ENCODE data around the gene CACNA2D3. TPM values are rescaled to one million over a fixed set of nuclear protein-coding genes. Genes with fewer than 3 reads are reported as not detected.

CACNA2D3 gene
- total RNA-seq, 2 donors from 2014 or later = 0.97 TPM; not detected in 1

DNA sequence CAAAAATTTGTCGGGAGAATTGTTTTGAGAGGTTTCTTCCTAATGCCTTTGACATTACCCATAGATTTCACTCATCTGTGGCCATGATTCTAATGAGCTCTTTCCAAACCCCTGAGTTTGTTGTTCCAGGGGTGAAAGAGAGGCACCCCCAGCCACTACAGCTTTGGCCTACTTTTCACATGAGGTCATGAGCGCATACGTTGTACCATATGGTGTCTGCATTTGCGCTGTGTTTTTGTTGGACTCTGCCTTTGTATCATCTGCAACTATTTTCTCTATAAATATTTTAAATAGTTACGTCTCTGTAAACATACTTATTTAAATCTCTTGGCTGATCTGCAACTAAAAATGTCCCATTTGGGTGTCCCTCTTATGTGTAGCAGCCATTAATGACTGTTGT, 697.6 kb downstream of the CACNA2D3 start:
- Histone ChIP-seq H3K36me3 (ENCODE audit: control insufficient read depth, insufficient read depth, low read length) (no peaks in the 10 kb centered on the region), H3K9me3 (ENCODE audit: control insufficient read depth, low read length) (no peaks in the 10 kb centered on the region), H3K4me3 (ENCODE audit: low read length) (no peak overlapping the region), H3K9ac (ENCODE audit: extremely low read depth, low read length, poor library complexity, severe bottlenecking) (no peak overlapping the region), H3K27ac (ENCODE audit: low read depth, low read length) (no peak overlapping the region), H3K27me3 (ENCODE audit: control insufficient read depth, insufficient read depth, low read length, poor library complexity, severe bottlenecking) (peaks cover 20% of the 10 kb centered on the region), H3K4me1 (ENCODE audit: control insufficient read depth, insufficient read depth, low read length) (peaks cover 5% of the 10 kb centered on the region)
- H3K36me3 Mint-ChIP-seq (ENCODE audit: low read depth) = no peaks in the 10 kb centered on the region
- H3K9me3 Mint-ChIP-seq = no peaks in the 10 kb centered on the region
- TF ChIP-seq CTCF (conservative IDR thresholded peaks at IDR 0.05) = no peak
- no peak overlapping the region for H3K4me3 Mint-ChIP-seq
- 94 to 100% methylated on average over 3 to 5 of the region's 5 CpGs for WGBS, 2 experiments (ENCODE audit: insufficient coverage in 1 of 2, insufficient read length in 1 of 2)
- H3K27me3 Mint-ChIP-seq (ENCODE audit: insufficient read depth) = peaks cover 85% of the 10 kb centered on the region
- no peak overlapping the region for H3K27ac Mint-ChIP-seq
- no peak for DNase-seq
- H3K4me1 Mint-ChIP-seq = peaks cover 13% of the 10 kb centered on the region

DNA sequence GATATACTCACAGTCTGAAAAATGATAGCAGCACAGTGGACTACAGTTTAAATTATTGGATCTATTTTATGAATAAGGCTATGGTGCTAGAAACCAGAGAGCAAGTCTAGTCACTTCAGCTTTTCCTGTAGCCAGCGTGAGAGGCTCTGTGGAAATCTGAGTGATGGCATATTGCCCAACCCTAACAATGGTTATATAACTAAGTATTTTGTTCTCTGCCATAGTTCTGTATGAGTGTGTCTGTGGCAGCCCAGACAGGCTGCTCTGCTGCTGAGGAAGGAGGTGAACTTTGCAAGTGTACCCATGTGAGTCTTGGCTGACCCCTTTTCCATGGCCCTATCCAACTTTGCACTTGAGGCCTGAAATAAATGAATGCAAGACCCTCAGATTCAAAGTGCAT, 699.9 kb downstream of the CACNA2D3 start:
- no peak overlapping the region for H3K9ac ChIP-seq (ENCODE audit: extremely low read depth, low read length, poor library complexity, severe bottlenecking)
- DNase-seq = no peak
- Mint-ChIP-seq H3K4me3 (no peak overlapping the region), H3K27me3 (ENCODE audit: insufficient read depth) (peaks cover 76% of the 10 kb centered on the region), H3K27ac (no peak overlapping the region), H3K4me1 (peaks cover 13% of the 10 kb centered on the region), H3K36me3 (ENCODE audit: low read depth) (no peaks in the 10 kb centered on the region), H3K9me3 (no peaks in the 10 kb centered on the region)
- H3K27ac ChIP-seq (ENCODE audit: low read depth, low read length) = no peak overlapping the region
- no peaks in the 10 kb centered on the region for H3K36me3 ChIP-seq (ENCODE audit: control insufficient read depth, insufficient read depth, low read length)
- H3K4me3 ChIP-seq (ENCODE audit: low read length) = no peak overlapping the region
- peaks cover 20% of the 10 kb centered on the region for H3K27me3 ChIP-seq (ENCODE audit: control insufficient read depth, insufficient read depth, low read length, poor library complexity, severe bottlenecking)
- peaks cover 5% of the 10 kb centered on the region for H3K4me1 ChIP-seq (ENCODE audit: control insufficient read depth, insufficient read depth, low read length)
- 87% methylated on average over 1 of the region's 1 CpG; no CpG with 5 or more reads in 1 of the 2 experiments for WGBS, 2 experiments (ENCODE audit: insufficient coverage in 1 of 2, insufficient read length in 1 of 2)
- no peaks in the 10 kb centered on the region for H3K9me3 ChIP-seq (ENCODE audit: control insufficient read depth, low read length)
- TF ChIP-seq CTCF (conservative IDR thresholded peaks at IDR 0.05) = no peak

- DNase-seq = no peak
- Histone ChIP-seq H3K4me1 (ENCODE audit: control insufficient read depth, insufficient read depth, low read length) (peaks cover 5% of the 10 kb centered on the region), H3K27me3 (ENCODE audit: control insufficient read depth, insufficient read depth, low read length, poor library complexity, severe bottlenecking) (peaks cover 12% of the 10 kb centered on the region), H3K27ac (ENCODE audit: low read depth, low read length) (no peak overlapping the region), H3K9ac (ENCODE audit: extremely low read depth, low read length, poor library complexity, severe bottlenecking) (no peak overlapping the region), H3K4me3 (ENCODE audit: low read length) (no peak overlapping the region), H3K9me3 (ENCODE audit: control insufficient read depth, low read length) (peaks cover 7% of the 10 kb centered on the region), H3K36me3 (ENCODE audit: control insufficient read depth, insufficient read depth, low read length) (no peaks in the 10 kb centered on the region)
- Mint-ChIP-seq H3K36me3 (ENCODE audit: low read depth) (no peaks in the 10 kb centered on the region), H3K4me3 (no peak overlapping the region), H3K27me3 (ENCODE audit: insufficient read depth) (peaks cover 52% of the 10 kb centered on the region), H3K4me1 (peaks cover 8% of the 10 kb centered on the region), H3K9me3 (peaks cover 15% of the 10 kb centered on the region), H3K27ac (no peak overlapping the region)
- no peak for TF ChIP-seq CTCF (conservative IDR thresholded peaks at IDR 0.05)
- 95 to 97% methylated on average over 3 of the region's 3 CpGs for WGBS, 2 experiments (ENCODE audit: insufficient coverage in 1 of 2, insufficient read length in 1 of 2)
Observed at GRCh38 chr3:54826251-54826691, 703.9 kb downstream of the CACNA2D3 start.

All from endodermal cell (in vitro differentiated cells).